HG03095 (cell line): ENCODE data around the gene ARHGEF4.

Source experiments
- ATAC-seq: cut with Tn5 transposase; IDR thresholded peaks from one replicate; pipeline ENCODE4 v1.9.1; 2021; ENCODE audit warnings: moderate library complexity; ENCODE audit not compliant: unreplicated experiment

The ARHGEF4 gene

DNA sequence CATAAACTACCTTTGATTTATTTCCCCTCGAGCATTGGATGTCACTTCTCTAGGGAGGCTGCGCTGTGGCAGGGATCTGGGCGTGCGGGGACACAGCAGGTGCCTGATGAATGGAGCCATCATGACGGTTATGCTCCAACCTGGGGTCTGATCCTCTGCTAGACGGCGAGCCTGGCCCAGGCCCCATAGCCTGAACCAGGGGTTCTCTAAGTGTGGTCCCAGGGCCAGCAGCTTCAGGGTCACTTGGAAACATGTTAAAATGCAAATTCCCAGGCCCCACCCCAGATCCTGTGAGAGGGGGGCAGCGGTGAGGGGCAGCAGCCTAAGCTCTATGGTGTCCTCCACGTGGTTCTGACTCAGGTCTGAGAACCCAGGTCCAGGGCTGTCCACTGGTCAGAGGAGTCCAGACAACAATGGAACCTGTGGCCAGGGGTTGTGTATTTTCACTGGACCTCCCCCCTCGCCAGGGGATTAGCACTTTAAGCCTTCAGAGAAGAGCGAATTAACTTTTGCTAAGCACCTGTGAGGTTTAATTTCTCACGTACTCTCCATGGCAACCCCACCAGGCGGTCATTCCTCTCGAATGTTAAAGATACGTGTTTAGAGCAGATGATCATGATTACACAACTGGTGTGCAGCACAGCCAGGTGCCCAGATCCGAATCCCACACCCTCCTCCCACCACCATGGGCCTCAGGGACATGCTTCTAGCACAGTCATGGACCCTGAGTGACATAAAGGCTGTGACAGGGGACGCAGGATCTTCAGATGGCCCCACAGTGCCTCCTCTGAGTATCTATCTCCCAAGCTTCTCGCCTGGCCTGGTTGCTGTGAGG lies 1.6 kb upstream of the ARHGEF4 start:
- no peak for ATAC-seq

DNA sequence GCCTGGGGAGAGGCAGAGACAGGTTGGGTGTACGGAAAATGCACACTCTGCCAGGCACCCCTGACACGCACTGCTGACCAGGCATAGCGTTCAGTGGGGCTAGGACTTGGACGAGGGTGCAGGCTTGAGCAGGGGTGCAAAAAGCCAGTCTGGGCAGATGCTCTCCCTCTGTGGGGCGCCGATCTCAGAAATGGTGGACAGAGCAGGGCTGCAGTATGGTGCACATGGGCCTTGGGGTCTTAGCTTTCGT lies 1.0 kb upstream of the ARHGEF4 start:
- no peak for ATAC-seq

DNA sequence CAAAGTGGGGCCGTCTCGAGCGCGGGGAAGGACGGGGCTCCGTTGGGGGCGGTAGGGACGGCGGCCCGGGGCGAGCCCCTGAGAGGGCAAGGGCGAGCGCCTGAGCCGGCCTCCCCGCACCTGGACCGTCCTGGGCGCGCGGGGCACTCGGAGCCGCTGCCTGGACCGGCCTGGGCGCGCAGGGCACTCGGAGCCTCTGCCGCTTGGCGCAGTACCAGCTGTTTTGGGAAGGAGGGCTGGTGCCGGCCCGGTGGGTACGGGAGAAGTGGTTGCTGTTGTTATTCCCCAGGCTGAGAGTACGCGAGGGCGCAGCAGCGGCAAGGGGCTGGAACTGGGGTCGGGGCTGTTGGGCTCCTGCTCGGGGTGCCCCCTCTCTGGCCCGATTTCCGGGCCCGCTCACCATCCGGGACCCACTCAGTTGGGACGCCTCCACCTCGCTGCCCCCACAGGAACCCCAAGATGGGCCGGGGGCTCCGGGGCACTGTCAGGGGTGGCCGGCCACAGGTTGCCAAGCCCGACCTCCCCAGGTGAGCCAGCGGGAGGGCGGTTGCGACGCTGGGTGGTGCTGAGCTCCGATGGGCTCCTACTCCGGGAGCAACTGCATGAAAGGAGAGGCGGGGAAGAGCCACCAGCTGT lies 579 bp downstream of the ARHGEF4 start:
- ATAC-seq, result no peak

DNA sequence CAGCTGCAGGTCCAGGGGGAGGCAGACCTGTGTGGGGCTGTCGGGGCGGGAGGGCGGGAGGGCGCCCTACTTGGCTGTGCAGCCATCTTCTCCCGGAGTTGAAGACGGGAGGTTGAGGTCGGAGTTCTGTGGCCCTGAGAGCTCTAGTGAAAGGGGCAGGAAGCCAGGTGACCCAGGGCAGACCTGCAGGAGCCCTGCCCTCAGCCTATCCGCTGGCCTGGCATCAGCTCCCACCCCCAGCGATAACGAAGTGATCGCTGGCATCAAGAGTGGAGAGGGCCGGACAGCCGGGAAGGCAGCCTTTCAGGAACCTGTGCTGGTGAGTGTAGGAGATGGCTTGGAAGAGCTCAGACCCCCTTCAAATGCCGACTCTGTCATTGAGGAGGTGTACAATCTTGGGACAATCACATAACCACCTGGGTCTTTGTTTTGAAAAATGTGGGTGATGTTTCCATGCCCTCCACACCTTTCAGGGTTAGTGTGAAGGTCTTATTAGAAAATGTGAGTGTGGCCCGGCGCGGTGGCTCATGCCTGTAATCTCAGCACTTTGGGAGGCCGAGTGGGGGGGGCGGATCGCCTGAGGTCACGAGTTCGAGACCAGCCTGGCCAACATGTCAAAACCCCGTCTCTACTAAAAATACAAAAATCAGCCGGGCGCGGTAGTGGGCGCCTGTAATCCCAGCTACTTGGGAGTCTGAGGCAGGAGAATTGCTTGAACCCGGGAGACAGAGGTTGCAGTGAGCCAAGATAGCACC lies 1.3 kb downstream of the ARHGEF4 start:
- no peak for ATAC-seq

DNA sequence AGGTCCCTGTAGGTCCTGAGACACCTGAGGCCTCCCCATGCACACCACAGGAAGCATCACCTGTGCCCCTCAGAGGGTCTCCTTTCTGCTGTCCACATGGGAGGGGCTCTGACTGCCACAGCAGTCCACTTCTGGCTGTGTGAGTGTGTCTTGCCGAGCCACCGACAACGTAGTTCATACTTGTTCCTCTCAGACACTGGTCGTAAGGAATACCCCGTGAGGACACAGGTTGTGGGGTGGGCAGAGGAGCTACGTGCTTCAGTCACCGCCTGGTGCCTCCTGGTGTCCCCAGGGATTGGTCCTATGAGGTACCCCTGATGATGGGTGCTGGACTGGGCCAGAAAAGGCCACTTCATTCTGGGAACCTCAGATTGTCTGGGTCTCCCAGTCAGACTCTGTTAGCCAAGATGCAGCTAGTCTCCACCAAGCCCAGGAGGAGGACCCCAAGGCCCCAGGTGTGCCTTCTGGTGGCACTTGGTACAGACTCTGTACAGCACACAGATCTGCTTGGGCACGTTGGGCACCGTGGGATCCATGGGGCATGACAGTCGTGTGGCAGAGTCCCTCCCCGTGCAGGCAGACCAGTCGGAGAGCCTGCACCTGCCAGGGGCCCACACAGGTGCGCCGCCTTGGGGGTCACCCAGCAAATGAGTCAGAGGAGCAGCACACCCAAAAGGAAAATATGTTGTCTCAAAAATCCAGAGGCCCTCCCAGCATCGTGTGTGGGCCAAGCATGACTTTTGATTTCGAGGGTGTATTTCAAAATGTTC lies 2.5 kb downstream of the ARHGEF4 start:
- no peak for ATAC-seq

DNA sequence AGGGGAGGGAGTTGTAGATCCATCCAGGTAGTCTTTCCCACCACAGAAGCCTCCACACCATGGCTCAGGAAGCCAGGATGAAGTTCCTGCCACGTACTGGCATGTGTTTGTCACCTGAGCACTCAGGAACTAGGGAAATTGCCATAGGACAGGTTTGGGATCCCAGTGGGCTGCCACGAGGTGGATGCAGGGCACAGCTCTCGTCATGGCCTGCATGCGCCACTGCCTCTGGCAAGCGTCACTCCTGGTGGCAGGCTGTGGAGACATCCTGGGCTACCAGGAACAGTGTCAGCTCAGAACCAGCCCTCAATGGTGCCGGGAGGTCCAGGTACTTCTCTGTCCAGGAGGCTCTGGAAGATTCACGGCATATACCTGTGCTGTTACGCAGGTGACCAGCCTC lies 3.8 kb downstream of the ARHGEF4 start:
- ATAC-seq, result no peak

DNA sequence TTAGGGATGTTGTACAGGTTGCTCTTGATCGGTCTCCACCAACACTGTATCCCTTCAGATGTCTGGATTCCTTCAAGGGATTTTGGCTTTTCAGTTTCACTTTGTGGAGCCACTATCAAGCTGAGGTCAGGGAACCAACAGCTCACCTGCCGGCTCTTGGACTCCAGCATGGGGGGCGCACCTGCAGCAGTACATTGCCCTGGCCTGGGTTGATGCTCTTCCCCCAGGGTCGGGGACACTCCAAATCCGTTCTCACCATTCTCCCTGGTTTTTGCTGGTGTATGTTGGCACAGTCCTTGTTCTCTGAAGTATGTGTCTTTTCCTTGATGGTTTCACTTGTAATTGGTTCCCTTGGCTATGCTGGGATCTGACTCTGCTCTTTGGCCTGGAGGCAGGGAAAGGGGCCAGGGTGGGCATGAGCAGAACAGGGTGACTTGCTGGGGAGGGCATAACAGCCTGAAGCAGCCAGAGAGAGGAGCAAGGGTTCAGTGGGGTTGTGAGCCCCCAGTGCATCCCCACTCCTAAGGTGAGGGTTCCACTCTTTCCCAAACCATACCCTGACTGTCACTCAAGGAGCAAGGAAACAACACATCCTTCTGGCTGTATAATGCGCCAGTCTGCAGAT lies 5.1 kb downstream of the ARHGEF4 start:
- no peak for ATAC-seq

DNA sequence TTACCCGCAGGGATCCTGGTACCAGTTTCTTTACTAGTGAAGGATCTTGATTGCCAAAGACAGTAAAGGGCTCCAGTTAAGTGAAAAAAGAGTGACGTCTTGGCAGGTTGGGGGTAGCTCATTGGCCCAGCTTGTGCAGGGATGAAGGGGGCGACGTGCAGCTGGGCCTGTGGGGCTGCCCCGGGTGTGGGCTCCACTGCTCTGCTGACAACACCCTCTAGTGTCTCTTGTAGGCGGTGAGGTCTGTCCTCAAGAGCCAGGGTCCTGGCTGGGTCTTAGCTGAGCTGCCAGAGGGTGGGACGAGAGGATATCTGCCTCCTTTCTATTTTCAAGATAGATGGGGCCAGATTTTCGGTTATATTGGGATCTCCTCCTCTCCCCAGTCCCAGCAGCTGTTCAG lies 6.1 kb downstream of the ARHGEF4 start:
- ATAC-seq, result no peak

DNA sequence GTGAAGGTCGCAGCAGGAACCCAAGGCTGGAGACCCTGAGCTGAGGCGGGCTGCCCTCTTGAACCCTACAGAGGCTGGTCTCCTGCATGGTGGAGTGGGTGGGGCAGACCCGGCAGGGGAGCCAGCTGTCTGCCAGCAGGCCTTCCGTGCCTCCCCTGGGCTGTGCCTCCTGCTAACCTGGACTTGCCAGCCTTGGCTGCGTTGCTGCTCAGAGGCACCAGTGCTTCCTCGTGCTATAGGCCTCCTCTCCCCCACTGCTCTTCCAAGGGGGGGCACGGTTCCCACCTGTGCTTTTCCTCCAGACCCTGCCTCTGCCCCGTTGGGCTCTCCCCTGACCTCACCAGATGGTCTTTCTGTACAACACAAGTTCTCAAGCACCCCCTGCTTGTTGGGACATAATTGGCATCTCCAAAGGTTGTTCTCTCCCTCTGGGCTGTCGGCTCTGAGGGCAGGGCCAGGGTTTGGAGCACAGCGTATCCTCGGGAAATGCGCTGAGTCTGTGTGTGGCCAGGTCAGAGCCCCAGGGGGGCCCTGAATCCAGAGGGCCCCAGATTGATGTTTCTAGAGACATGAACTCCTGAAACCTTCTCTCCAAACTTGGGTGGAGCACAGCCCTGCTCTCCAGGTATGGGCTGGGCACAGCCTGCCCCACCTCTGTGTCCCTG lies 6.7 kb downstream of the ARHGEF4 start:
- no peak for ATAC-seq

DNA sequence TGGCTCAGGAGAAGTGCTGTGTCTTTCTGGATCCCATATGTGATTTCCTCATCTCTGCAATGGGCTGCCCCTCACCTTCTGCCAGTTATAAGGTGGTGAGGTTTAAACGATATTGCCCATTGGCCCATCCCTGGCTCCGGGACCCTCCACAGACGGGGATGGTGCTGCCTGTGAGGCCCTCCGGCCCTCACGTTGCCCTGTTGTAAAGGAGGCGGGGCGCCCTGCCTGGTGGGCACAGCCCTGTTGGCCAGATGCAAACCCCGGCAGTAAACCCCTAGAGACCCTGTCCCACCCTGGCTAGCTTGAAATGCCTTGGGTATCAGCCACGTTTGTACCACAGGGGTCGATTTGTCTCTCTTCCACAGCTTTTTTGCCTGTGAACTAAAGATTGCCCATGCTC lies 7.4 kb downstream of the ARHGEF4 start:
- no peak for ATAC-seq

DNA sequence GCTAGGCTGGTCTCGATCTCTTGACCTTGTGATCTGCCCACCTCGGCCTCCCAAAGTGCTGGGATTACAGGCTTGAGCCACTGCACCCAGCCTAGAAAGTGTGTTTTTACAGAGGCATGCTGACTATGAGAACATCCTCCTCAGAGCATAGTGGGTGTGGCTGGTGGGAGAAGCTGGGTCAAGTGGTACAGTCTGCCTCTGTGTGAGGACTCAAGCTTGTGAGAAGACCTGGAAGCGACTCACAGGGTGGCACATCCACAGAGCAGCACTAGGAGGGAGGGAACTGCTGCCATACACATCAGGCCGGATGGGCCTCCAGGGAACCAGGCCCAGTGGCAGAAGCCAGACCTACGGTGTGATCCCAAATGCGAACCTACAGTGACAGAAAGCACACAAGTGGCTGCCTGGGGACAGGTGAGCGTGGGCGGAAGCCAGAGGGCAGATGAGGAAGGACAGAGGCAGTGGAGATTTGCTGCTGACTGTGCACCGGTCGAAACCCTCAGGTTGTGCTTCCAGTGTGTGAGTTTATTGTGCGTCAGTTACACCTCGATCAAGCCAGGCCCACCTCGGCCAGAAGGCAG lies 8.9 kb downstream of the ARHGEF4 start:
- ATAC-seq, result no peak

DNA sequence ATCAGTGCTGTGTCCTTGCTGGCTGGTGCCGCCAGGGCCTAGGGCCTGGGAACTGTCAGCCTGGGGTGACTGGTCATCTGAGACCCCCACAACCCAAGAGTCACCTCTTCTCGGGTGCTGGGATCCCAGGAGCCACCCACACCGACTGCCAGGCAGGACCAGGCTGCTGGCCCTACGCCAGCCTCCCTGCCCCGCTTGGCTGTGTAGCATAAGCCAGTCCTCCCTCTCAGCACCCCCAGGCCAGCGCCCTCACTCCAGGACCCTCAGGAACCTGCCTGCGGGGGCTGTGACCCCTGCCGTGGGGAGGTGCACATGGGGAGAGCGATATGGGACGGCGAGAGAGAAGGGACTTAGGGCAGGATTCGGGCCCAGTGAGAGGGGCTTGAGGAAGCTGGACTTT lies 9.5 kb downstream of the ARHGEF4 start:
- ATAC-seq, result no peak

DNA sequence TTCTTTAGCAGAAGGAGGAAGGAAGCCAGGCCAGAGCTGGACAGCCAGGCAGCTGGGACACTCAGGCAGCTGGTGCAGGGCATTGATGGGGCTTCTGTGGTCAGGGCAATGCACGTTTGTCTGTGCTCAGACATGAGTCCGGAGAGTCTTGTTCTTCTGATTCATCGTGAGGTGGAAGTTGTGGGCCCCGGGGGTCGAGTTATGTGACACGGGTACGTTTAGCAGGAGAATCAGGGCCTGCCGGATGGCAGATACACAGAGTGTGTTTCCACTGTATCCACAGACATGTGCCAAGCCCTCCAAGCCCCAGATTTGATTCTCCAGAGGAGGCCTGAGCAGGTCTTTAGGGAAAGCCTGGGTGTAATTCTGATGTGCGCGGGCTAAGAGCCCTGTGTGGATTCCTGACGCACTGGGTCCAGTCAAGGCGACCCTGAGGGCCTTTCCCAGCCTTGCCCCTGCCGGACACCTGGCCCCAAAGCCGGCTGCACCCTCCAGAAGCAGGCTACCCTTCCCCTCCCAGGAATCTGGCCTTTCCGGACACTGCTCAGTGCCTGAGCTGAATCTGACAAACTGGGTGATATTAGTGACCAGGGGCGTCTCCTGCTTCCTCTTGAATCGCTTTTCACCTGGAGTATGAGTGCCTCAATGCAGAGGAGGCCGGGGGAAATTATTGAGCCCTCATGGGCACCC lies 10.1 kb downstream of the ARHGEF4 start:
- ATAC-seq, result no peak

DNA sequence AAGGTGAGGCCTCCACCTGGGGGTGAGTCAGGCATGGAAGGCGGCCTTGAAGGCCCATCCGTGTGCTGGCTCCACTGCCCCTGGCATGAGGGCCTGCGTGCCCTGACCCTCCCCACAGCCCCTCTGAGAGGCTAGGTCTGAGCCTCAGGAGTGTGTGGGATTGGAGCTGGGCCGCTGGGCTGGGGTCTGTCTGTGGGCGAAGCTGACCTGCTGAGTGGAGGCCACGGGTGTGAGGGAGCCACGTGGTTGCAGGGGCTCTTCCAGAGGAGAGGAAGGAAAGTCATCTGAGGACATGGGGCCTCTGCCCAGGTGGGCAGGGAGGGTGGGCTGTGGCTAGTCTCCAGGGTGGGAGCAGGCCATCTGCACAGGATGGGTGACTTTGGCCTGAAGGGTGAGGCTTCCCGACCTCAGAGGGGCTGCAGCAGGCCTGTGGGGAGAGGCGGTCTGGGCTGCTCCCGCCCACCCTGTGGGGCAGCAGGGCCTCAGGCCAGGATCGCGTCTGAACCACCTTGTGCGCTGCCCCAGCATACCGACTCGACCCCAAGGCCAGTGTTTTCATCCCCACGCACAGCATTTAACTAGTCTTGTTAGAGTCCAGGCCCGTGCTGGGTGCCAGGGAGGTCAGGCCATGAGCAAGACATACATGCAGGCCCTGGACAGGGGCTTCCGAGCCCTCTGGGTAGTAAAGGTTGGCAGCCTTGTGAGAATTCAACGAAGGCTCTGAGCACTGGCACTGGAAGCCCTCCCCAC lies 11.2 kb downstream of the ARHGEF4 start:
- no peak for ATAC-seq

DNA sequence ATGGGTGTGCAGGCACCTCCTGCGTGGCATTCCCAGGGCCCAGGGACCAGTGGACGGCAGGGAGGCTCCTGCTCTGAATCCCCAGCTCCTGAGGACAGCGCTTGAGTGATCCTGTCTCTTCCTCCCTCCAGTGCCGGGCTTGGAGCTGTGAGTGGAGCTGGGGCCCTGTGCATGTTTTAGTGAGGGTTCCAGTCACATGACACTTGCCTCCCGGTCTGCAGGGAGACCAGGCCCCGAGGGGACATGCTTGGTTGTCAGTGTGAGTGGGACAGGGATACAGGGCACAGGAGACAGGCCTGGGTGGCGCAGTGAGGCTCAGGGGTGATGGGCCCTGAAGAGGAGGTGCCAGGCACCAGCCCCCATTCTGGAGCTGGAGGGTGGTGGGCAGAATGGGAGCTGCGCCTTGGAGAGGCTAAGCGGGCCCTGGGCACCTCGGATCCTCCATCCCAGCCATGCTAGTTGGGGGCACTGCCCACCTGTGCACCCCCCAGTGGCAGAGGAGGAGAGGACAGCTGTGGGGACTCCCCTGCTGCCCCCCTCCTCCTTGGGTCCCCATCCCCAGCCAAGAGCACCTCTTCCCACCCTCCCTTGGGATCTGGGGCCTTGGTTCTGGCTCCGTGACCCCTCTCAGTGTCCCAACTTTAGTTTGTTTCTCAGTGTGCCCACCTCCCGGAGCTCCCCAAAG lies 12.0 kb downstream of the ARHGEF4 start:
- no peak for ATAC-seq

DNA sequence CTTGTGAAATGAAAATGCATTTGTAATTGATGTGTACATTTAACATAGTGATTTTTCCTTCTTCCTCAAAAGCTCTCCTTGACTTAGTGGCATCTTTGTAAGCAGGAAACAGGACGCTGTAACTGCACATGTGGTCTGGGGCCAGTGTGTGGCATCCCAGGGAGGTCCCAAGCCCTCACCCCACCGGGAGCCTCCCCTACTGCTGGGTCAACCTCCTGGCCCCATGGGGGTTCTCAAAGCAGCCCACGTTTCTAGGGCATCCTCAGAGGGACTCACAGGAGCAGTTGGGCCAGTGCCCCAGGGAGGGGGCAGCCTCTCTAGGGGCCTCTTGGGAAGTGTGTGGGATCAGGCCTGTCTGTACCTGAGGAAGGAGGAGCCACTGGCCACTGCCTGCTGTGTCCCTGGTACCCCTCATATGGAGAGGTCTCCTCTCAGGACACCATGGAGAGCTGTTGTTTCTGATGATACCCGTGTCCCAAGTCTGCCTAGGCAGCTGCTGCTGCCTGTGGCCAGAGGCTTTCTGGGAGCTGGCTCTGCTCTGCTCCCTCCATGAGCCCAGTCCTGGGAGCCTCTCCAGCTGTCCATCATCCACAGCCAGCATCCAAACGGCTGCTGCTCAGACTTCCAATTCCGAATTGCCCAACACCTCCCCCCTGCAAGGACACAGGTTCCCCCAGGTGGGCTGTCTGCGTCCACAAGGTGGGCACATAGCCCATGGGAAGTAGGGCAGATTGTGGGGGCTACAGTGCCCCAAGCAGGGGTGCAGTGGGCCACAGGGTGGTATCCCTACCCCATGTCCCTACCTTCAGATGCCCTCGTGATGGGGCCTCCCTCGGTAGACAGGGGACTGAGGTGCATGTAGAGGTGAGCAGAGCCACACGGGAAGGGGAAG lies 13.4 kb downstream of the ARHGEF4 start:
- ATAC-seq, result no peak
